ENCODE results near the gene VIPR2. TPM values are rescaled to one million over a fixed set of nuclear protein-coding genes. Genes with fewer than 3 reads are reported as not detected.
"Not testable (repeated sequence)": the region's sequence is repeated elsewhere in the genome, so short reads cannot be mapped to it uniquely, and the experiment has no call there.

Gene VIPR2
- total and polyA plus RNA-seq, 4 donors = 0.02 to 0.91 (median 0.73) TPM

- H3K4me1 ChIP-seq (ENCODE audit: control insufficient read depth in 5 of 5, insufficient read depth in 5 of 5, low read length in 5 of 5) = peaks cover 0 to 1% (median 0%) of the 10 kb centered on the region in 5 donors
- peaks cover 0 to 3% (median 0%) of the 10 kb centered on the region in 4 donors for H3K9me3 ChIP-seq (ENCODE audit: control insufficient read depth in 4 of 4, insufficient read depth in 3 of 4, low read length in 3 of 4)
- H3K9ac ChIP-seq (ENCODE audit: insufficient read depth in 1 of 2, low read length in 2 of 2) = no peak overlapping the region
- peaks cover 0 to 4% (median 3%) of the 10 kb centered on the region in 3 donors for H3K27me3 ChIP-seq (ENCODE audit: control insufficient read depth in 3 of 3, insufficient read depth in 3 of 3, low read length in 2 of 3)
- H3K36me3 ChIP-seq (ENCODE audit: control insufficient read depth in 4 of 4, insufficient read depth in 4 of 4, low read length in 4 of 4) = no peaks in the 10 kb centered on the region
- no peak for ATAC-seq (ENCODE audit: insufficient read depth, low FRiP score)
- WGBS, 2 donors = 90 to 91% methylated on average over 8 of the region's 8 CpGs
- no peak for TF ChIP-seq CTCF (IDR thresholded peaks at IDR 0.05; ENCODE audit: control extremely low read depth, extremely low read depth)
- H3K4me3 ChIP-seq = no peak overlapping the region
- no peak for DNase-seq
- H3K27ac ChIP-seq (ENCODE audit: low read depth in 1 of 2, low read length in 1 of 2) = no peak overlapping the region
Observed at GRCh38 chr7:159136013-159136412, 8.7 kb downstream of the VIPR2 start.

GRCh38 chr7:159132670-159133443, 11.8 kb downstream of the VIPR2 start:
- H3K9me3 ChIP-seq (ENCODE audit: control insufficient read depth in 4 of 4, insufficient read depth in 3 of 4, low read length in 3 of 4); H3K4me1 ChIP-seq (ENCODE audit: control insufficient read depth in 5 of 5, insufficient read depth in 5 of 5, low read length in 5 of 5); H3K27ac ChIP-seq (ENCODE audit: low read depth in 1 of 2, low read length in 1 of 2); ATAC-seq (ENCODE audit: insufficient read depth, low FRiP score); H3K27me3 ChIP-seq (ENCODE audit: control insufficient read depth in 3 of 3, insufficient read depth in 3 of 3, low read length in 2 of 3); DNase-seq; H3K36me3 ChIP-seq (ENCODE audit: control insufficient read depth in 4 of 4, insufficient read depth in 4 of 4, low read length in 4 of 4); H3K9ac ChIP-seq (ENCODE audit: insufficient read depth in 1 of 2, low read length in 2 of 2); H3K4me3 ChIP-seq: not testable (repeated sequence)
- WGBS, 2 donors = 85 to 87% methylated on average over 10 to 11 of the region's 14 CpGs

GRCh38 chr7:159130820-159131219, 13.8 kb downstream of the VIPR2 start:
- no peak for DNase-seq
- H3K36me3 ChIP-seq (ENCODE audit: control insufficient read depth in 4 of 4, insufficient read depth in 4 of 4, low read length in 4 of 4) = no peaks in the 10 kb centered on the region
- no peak overlapping the region for H3K4me3 ChIP-seq
- peaks cover 0 to 9% (median 4%) of the 10 kb centered on the region in 3 donors for H3K27me3 ChIP-seq (ENCODE audit: control insufficient read depth in 3 of 3, insufficient read depth in 3 of 3, low read length in 2 of 3)
- H3K4me1 ChIP-seq (ENCODE audit: control insufficient read depth in 5 of 5, insufficient read depth in 5 of 5, low read length in 5 of 5) = no peaks in the 10 kb centered on the region
- WGBS, 2 donors = 73 to 74% methylated on average over 8 of the region's 8 CpGs
- no peaks in the 10 kb centered on the region for H3K9me3 ChIP-seq (ENCODE audit: control insufficient read depth in 4 of 4, insufficient read depth in 3 of 4, low read length in 3 of 4)
- no peak overlapping the region for H3K9ac ChIP-seq (ENCODE audit: insufficient read depth in 1 of 2, low read length in 2 of 2)
- TF ChIP-seq CTCF (IDR thresholded peaks at IDR 0.05; ENCODE audit: control extremely low read depth, extremely low read depth) = no peak
- no peak for ATAC-seq (ENCODE audit: insufficient read depth, low FRiP score)
- H3K27ac ChIP-seq (ENCODE audit: low read depth in 1 of 2, low read length in 1 of 2) = no peak overlapping the region

GRCh38 chr7:159130199-159130775, 14.4 kb downstream of the VIPR2 start:
- H3K27ac ChIP-seq (ENCODE audit: low read depth in 1 of 2, low read length in 1 of 2) = no peak overlapping the region
- H3K27me3 ChIP-seq (ENCODE audit: control insufficient read depth in 3 of 3, insufficient read depth in 3 of 3, low read length in 2 of 3) = peaks cover 0 to 13% (median 7%) of the 10 kb centered on the region in 3 donors
- no peaks in the 10 kb centered on the region for H3K36me3 ChIP-seq (ENCODE audit: control insufficient read depth in 4 of 4, insufficient read depth in 4 of 4, low read length in 4 of 4)
- no peak for TF ChIP-seq CTCF (IDR thresholded peaks at IDR 0.05; ENCODE audit: control extremely low read depth, extremely low read depth)
- WGBS, 2 donors = 86 to 87% methylated on average over 9 of the region's 9 CpGs
- DNase-seq (no peak), ATAC-seq (ENCODE audit: insufficient read depth, low FRiP score) (no peak)
- H3K4me1 ChIP-seq (ENCODE audit: control insufficient read depth in 5 of 5, insufficient read depth in 5 of 5, low read length in 5 of 5) = no peaks in the 10 kb centered on the region
- H3K4me3 ChIP-seq = no peak overlapping the region
- no peaks in the 10 kb centered on the region for H3K9me3 ChIP-seq (ENCODE audit: control insufficient read depth in 4 of 4, insufficient read depth in 3 of 4, low read length in 3 of 4)
- no peak overlapping the region for H3K9ac ChIP-seq (ENCODE audit: insufficient read depth in 1 of 2, low read length in 2 of 2)

Data from lung (tissue), 12 donors.